Mammary epithelial cell (primary cell): ENCODE data around the gene SPSB4.

Source experiments
- CTCF ChIP-seq, 2 donors: IDR thresholded peaks in 1 of 2; conservative IDR thresholded peaks in 1 of 2; 2 replicates each; pipeline ENCODE4 v1.5.1; 2011 to 2012; ENCODE audit warnings: inconsistent platforms in 2 of 2, low read length in 2 of 2, mild to moderate bottlenecking in 2 of 2, control low read depth in 1 of 2, low read depth in 1 of 2; ENCODE audit not compliant: insufficient read depth in 1 of 2; ENCODE audit errors: extremely low read depth in 1 of 2
- EZH2 ChIP-seq: IDR thresholded peaks from 2 replicates; pipeline ENCODE4 v1.6.1; 2012; ENCODE audit warnings: low read length, inconsistent platforms, borderline replicate concordance

GRCh38 chr3:141074529-141074928 lies 23.4 kb downstream of the SPSB4 start:
- TF ChIP-seq CTCF (conservative IDR thresholded peaks at IDR 0.05 in 1 of 2, IDR thresholded peaks at IDR 0.05 in 1 of 2; ENCODE audit: extremely low read depth in 1 of 2, insufficient read depth in 1 of 2, low read depth in 1 of 2, low read length in 2 of 2) (no peak), EZH2 (no peak)
